NCI-H510A (cell line): ENCODE data around the gene TRIM67.

Experiments
- DNase-seq: peaks from one replicate; lab custom pipeline; 2025; lab: John Stamatoyannopoulos, UW

TRIM67 gene

DNA sequence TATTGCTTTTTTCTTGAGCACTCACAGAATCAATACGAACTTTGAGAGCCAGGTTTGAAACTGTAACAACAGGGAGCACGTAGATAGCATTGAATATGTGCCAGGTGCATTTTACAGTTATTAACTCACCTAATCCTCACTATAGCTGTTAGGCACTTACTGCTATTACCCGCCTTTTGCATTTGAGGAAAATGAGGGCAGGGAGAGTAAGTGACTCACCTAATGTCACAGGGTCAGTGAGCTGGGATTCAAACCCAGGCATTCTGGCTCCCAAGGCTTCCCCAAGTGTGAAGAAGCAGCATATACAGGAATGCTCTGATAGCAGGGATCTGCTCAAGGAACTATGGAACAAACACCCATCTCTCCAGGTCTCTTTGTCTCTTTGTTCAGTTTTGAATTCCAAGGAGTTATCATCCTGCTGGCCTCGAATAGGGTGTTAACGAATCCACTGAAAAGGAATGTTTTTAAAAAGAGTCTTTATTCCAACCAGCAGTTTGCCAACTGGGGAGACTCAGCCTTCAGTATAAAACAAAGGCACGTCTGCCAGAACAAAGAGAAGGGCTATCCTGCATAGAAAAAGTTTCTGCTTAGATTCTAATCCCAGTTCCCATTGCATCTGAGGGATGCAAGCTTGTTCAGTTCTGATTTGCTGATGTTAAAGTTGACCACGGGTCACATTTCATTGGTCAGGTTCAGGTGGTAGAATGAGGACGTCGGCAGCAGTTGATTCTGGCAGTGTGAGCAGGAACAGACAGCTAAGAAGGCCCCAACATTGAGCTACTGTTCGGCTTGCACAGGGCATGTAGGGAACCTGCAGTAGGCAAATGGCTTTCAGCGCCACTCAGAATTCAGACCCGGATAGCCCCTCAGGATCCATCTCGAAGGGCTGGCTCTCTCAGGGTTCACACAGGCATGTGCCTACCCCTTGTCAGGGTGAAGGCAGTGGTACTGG, 22.1 kb downstream of the TRIM67 start:
- DNase-seq, result no peak

DNA sequence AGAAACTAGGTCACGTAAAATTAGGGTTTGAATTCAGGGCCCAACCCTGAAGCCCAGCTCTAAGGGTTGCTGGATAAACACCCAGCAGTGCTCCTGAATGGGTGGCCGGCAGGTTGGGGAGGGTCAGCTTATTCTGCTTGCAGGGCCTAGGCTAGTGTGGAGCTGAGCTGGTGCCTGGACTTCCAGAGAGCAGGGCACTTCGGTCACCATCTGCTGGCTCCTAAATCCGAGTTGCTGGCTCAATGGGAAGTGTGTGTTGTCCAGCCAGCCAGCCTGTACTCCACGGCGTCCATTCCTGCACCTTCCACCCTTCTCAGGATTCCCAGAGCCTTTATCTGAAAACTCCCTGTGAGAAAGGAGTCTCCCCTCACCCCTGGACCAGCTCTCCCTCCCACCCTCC, 23.0 kb downstream of the TRIM67 start:
- no peak for DNase-seq

DNA sequence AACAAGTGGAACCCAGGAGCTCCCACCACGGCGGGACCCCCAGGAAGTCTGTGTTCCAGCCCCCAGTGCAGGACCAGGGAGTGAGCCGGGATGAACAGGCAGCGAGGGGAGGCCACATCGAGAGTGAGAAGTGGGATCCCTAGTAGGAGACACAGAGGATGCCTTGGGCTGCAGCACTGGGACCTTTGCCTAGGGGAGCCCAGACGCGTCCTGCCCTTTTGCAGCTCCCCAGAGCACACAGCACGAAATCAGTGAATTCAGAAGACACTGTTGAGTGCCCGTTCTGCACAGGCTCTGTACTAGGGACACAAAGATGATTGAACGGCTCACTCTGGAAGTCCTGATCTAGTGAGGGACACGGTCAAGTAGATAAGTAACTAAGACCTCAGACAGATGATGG, 23.5 kb downstream of the TRIM67 start:
- no peak for DNase-seq

DNA sequence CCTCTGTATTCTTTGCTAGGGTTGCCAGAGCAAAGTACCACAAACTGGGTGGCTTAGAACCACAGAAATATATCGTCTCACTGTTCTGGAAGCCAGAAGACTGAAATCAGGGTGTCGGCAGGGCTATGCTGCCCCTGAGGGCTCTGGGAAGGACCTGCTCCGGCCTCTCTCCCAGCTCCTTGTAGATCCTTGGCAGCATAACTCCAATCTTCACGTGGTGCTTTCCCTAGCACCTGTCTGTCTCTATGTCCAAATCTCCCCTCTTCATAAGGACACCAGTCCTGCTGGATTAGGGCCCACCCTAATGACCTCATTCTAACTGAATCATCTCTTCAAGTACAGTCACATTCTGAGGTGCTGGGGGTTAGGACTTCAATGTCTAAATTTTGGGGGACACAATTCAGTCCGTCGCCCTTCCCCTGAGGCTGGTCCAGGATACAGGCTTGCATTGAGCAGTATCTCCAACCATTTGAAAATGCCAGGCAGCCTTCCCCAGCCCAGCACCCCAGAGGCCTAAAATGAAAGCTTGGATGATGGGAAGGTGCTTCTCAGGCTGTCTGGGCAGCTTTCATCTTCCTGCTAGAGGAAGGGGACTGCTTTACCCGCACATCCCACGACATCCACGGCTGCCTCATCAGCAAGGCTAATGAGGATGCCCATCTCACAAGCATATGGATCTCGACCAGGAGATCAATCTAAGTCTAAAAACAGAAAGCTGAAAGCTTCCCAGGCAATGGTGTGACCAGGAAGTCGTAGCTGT, 24.7 kb downstream of the TRIM67 start:
- no peak for DNase-seq

DNA sequence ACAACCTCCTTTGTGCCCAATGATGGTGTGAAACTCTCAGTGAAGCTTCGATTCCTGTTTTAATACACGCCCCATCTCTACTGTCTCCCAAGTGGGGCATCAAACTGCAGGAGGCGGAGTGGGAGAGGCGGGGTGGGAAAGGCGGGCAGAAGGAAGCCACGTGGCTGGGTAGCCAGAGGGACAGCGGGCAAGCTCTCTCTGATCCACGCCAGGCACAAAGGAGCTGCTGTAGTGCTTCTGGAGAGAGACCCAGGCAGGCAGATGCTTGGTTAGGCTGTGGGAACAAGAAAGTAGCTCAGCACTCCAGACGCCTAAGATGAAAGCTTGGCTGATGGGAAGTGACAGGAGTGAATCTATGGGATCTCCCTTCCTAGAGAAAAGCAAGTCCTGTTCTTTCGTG, 25.7 kb downstream of the TRIM67 start:
- no peak for DNase-seq

DNA sequence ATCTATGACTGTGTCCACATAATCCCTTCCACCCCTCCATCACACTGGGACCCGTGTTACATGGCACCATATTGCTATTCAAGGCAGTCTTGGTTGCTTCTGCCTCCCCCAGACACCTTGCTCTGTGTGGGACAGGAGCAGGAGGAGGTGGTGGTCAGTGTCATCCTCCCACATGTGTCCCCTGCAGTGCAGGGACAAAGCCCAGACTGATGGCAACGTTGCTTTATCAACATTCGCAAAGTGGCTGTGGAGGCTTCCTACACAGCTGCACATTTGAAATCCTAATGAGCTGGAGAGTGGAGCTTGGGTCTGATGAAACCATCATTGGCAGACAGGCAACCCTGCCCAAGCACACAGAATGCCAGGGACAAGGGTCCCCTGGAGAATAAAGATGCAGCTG, 26.2 kb downstream of the TRIM67 start:
- DNase-seq, result no peak

DNA sequence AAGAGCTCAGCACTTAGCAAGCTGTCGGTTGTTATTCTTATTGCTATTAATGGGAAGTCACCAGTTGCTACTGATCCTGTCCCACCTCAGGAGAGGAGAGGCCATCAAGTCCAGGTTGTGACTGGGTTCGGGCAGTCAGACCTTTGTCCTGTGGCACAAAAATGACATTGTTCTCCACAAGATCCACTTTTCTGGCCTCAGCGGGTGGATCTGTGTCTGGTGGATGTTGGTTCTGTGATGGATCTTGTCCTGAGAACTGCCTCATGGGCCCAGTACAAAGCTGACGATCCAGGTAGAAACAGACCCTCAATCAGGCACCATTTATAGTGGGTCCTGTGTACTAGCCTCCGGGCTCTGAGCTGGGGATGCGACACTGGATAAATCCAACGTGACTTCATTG, 26.9 kb downstream of the TRIM67 start:
- no peak for DNase-seq

DNA sequence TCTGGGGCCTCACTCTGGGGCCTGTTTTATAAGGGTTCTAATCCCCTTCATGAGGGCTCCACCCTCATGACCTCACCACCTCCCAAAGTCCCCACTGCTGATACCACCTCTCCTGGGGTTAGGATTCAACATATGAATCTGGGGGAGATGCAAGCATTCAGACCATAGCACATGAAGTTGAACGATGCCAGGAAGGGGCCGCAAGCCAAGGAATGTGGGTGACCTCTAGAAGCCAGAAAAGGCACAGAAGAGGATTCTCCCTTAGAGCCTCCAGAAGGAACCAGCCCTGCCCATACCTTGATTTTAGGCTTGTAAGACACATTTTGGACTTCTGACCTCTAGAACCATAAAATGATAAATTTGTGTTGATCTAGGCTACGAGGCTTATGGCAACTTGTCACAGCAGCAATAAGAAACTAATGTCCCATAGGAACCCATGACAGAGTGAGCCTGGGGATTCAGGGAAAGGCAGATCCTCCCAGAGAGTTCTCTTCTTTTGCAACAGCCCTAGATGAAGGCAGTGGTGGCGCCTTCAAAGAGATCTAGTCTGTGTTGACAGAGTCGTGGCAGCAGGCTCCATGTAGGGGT, 27.9 kb downstream of the TRIM67 start:
- DNase-seq, result no peak

DNA sequence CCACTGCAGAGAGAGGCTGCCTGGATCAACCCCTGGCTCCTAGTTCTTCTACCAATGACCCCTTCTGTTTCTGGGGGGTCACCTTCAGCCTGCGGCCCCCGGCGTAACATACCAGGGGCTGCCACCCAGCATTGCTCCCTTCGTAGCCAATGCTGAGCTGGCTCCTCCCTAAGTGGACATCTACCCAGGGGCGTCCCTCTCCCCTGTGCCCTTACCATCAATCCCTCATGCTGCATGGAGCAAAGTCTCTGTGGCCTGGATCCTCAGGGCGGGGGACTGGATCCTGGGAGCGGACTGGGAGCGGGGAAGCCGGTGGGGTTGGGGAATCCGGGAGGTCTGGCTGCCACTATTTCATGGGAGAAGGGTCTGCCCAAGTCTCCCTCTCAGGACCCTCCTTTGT, 28.6 kb downstream of the TRIM67 start:
- DNase-seq, result no peak

DNA sequence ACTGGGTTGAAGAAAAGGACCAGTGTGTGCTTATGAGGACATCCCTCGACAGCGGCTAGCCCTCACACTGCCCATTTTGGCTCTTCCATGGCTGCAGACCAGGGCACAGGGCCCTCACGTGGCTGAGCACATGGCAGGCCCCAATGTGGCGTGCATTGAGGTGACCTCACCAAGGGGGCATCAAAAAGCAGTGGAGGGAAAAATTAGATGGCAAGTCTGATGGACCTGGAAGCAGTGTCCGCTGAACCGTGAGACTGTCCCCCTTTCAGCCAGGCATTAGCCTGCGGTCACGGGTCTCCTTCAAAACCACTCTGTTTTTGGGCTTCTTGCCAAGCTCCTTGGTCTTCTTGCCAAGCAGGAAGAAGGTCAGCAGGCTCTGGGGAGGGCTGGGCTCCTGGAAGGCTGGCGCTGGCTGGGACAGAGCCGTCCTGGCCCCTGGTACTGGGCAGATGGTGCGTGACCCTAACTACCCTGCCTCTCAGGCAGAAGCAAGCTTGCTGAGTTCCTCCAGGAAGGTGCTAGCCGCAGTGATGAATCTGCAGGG, 30.8 kb downstream of the TRIM67 start:
- DNase-seq, result no peak

DNA sequence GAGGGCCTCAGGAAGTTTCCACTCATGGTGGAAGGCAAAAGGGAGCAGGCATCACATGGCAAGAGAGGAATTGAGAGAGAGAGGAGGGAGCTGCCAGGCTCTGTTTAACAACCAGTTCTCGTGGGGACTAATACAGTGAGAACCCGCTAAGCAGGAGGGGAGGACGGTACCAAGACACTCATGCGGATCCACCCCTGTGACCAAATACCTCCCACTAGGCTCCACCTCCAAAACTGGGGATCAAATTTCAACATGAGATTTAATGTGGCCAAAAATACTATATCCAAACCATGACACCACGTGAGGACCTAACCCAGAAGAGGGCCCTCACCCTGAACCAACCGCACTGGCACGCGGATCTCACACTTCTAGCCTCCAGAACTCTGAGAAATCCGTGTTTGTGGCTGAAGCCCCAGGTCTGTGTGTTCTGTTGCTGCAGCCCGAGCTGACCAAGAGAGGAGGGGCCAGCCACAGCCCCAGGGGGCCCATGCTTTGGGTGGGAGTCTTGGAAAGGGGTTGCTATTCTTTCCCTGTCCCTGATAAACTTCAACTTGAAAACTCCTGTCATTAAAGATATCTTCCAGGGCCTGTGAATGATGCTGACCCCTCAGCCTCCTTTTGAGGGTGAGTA, 32.0 kb downstream of the TRIM67 start:
- no peak for DNase-seq

DNA sequence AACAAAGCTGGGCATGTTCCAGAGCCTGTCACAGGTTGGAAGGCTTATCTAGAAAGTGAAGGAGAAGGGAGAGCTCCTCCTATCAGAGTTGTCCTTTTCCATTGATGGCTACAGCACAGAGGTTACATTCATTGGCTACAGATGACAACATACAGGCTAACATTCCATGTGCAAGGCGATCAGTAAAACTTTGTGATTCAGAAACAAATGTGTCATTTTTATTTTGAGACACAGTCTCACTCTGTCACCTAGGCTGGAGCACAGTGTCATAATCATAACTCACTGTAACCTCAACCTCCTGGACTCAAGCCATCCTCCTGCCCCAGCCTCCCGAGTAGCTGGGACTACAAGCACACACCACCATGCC, 32.6 kb downstream of the TRIM67 start:
- no peak for DNase-seq

DNA sequence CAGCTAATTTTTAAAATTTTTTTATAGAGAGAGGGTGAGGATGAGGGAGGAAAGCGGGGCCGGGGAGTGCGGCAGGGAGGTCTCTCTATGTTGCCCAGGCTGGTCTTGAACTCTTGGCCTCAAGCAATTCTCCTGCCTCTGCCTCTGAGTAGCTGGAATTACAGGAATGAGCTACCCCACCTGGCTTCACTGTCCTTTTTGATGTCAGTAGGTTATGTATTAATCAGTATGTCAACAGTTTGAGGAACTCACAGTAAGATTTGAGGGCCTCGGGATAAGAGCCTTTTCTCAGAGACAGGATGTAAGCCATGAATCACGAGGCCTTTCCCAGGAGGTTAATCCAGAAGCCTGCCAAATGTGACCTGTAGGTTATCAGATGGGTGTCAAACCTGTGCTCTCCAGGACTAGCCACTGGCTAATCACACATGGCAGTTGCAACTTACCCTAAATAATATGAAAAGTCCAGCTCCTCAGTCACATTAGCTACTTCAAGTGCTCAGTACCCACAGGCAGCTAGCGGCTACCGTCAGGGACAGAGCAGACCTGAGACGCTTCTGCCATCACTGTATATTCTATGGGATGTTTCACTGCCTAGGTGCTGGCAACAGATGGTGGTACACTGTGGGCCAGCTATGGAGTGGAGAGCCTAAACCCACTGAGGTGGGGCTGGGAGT, 33.1 kb downstream of the TRIM67 start:
- no peak for DNase-seq

DNA sequence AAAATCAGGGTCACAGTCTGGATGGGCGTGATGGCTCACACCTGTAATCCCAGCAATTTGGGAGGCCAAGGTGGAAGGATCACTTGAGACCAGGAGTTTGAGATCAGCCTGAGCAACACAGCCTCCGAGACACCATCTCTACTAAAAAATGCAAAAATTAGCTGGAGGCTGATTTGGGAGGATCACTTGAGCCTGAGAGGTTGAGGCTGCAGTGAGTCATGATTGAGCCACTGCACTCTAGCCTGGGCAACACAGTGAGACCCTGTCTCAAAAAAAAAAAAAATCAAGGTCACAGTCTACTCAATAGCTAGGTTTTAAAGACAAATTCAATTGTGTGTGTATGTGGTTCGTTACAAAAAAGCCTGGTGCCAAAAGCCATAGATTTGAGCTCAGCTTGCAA, 34.4 kb downstream of the TRIM67 start:
- no peak for DNase-seq

DNA sequence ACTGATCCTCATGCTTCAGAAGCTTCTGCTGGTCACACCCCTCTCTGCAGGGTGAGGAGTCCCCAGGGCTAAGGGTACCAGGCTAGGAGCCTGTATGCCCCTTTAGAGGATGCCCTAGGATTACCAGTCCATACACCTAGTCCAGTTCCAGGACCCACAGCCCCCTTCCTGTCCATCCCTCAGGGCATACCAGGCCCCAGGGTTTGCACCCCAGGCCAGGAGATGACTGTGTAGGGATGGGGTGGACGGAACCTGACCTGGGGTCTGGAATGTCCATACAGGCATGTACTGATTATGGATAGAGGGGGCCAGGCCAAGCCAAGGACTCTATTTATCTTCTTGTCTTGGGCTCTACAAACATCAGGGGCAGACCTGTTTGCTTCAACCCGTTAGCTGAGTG, 34.9 kb downstream of the TRIM67 start:
- DNase-seq, result no peak

DNA sequence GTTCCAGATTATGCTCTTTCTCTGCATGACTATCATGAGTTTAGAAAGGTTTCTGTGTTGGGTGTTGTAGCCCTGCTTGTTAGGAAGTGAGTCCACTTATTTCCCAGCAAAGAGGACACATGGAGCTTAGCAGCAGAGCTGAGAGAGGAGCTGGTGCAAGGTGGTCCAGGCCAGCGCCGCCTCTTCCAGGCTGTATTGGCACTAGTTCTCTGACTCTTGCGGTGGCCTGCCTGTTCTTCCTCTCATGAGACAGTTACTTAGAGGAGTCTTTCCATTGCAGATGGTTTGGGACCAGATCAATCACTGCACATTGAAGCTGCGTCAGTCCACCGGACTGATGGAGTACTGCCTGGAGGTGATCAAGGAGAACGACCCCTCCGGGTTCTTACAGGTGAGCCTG, 38.0 kb downstream of the TRIM67 start:
- no peak for DNase-seq

DNA sequence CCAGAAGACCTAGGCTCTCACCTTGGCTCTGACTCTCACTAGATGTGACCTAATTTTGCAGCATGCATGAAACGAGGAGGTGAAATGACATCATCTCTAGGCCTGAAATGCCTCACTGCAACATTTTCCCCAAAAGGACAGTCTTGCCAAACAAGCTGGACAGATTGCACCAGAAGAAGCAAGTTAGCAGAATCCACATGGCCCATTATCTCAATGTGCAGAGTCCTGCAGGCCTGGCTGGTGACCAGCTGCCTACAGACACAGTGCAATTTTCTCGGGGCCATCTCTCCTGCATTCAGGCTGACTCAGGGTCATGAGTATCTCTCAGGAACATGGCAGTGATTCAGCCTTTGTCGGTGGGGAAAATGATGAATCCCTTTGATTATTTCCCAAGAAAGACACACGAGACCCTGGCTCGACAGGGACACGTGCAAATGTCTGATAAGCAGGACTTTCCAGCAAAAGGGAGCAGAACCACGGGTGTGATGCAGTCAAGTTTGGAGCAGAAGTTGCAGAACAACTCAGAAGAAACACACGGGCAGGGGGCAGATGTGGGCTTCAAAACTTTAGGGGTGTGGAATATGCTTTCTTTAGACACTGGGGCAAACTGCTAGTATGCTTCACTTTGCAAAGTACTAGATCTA, 38.7 kb downstream of the TRIM67 start:
- no peak for DNase-seq

DNA sequence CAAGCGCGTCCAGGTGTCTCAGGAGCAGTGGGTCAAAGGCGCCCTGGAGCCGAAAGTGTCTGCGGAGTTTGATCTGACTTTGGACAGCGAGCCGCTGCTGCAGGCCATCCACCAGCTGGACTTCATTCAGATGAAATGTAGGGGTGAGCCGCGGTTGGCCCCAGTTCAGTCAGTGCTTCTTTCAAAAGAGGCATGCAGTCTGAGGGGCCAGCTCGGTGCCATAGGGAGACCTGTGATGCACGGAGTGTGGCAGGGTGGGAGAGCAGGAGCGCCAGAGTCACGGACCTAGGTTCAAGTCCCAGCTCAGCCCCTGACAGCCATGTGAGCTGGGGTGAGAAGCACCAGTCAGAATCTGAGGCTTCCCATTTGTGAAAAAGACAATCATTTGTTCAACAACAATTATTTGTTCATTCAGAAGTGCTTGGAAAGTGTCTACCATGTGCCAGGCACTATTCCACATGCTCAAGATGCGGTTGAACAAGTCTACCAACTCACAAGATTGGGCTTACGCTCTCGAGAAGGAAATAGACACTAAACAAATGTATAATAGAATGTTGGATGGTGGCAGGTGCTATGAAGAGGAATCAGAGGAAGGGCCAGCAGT, 39.6 kb downstream of the TRIM67 start:
- no peak for DNase-seq

DNA sequence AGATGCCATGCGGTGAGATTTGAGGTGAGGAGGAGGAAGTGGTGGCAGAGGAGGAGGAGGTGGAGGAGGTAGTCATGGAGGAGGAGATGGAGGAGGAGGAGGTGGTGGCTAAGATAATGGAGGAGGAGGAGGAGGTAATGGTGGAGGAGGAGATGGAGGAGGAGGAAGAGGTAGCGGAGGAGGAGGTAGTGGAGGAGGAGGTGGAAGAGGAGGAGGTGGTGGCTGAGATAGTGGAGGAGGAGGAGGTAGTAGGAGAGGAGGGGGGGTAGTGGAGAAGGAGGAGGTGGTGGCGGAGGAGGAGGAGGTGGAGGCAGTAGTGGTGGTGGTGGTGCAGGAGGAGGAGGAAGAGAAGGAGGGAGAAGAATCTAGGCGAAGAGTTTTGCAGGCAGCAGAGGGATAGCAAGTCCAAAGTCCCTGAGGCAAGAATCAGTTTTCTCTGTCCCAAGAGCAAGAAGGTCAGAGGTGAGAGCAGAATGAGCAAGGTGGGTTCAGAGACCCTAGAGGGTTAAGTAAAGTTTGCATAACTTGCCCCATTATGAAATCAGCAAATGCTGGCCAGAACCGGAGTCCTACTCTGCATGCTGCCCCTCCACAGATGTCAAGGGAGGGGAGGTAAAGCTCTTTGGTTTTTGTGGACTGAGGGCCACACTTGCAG, 40.2 kb downstream of the TRIM67 start:
- no peak for DNase-seq
